GM12872 (cell line): ENCODE measurements around the gene MOV10.

Experiments
- TF ChIP-seq, protein P1 (sequence below): IDR thresholded peaks from 3 replicates; pipeline ENCODE4 v1.5.1; 2011; ENCODE audit warnings: low read depth, mild to moderate bottlenecking, low read length, moderate library complexity; ENCODE audit not compliant: insufficient read depth

The MOV10 gene

DNA sequence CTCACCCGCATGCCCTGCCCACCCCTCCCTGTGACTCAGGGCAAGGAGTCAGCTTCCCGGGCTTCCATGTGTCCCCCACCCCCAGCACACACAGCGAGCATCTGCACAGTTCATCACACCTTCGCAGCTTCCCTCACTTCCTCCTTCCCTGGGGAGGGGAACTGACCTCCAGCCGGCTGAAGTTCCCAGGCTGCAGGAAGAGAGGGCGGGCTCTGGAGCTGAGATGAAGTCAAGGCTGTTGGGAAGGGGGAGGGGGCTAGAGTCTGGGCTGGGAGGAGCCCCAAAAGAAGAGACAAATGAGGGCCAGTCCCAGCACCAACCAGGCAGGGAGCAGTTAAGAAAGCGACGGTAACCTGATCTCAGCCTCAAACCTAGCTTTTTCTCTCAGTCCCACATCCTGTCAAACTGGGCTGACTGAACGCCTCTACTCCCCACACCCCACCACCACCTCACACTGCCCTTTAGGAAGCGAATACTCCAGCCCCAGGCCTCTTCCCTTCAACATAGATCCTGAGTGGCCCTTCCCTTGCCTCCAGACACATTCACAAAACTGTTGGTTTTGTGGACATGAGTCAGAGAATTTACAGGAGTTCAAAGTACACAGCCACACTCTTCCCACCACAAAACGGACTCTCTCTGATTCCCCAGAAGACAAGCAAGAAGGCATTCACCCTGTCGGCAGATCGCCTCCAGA lies 30.6 kb downstream of the MOV10 start:
- TF ChIP-seq, protein P1, sequence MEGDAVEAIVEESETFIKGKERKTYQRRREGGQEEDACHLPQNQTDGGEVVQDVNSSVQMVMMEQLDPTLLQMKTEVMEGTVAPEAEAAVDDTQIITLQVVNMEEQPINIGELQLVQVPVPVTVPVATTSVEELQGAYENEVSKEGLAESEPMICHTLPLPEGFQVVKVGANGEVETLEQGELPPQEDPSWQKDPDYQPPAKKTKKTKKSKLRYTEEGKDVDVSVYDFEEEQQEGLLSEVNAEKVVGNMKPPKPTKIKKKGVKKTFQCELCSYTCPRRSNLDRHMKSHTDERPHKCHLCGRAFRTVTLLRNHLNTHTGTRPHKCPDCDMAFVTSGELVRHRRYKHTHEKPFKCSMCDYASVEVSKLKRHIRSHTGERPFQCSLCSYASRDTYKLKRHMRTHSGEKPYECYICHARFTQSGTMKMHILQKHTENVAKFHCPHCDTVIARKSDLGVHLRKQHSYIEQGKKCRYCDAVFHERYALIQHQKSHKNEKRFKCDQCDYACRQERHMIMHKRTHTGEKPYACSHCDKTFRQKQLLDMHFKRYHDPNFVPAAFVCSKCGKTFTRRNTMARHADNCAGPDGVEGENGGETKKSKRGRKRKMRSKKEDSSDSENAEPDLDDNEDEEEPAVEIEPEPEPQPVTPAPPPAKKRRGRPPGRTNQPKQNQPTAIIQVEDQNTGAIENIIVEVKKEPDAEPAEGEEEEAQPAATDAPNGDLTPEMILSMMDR, result no peak

DNA sequence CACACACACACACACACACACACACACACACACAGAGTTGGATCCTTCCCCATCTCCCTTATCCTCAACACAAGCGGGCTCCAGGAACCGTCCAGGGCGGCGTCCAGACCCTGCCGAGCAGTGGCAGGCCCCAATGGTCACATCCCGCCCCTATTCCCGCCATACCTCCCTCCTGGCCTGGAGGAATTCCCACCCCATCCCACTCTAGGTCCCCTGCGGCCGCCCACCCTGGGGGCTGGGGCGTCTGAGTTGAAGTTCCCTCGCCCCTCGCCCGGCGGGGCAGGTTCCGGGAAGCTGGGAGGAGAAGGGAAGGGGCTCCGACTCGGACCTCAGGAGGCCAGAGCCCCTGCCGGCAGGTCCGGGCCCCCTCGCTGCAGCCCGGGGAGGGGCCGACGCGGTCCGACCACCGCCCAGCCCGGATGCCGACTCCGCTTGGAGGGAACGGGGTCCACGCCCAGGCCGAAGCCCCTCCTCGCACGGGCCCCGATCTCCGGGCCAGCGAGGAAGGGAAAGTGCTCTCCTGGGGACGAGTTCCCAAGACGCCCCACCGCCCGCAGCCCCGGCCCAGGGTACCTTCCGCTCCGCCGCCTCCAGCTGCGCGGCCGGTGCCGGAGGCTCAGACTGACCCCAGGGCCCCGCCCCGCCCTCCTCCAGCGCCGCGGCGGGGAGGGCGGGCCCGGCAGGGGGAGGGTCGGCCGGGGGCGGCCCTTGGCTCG lies 32.2 kb downstream of the MOV10 start, which contains the start of gene RHOC:
Gene RHOC (minus strand): TSS at position 623 of the 716 bp plus-strand sequence. CDS start 3,328 bp downstream, outside the sequence.
- TF ChIP-seq, protein P1, result no peak

DNA sequence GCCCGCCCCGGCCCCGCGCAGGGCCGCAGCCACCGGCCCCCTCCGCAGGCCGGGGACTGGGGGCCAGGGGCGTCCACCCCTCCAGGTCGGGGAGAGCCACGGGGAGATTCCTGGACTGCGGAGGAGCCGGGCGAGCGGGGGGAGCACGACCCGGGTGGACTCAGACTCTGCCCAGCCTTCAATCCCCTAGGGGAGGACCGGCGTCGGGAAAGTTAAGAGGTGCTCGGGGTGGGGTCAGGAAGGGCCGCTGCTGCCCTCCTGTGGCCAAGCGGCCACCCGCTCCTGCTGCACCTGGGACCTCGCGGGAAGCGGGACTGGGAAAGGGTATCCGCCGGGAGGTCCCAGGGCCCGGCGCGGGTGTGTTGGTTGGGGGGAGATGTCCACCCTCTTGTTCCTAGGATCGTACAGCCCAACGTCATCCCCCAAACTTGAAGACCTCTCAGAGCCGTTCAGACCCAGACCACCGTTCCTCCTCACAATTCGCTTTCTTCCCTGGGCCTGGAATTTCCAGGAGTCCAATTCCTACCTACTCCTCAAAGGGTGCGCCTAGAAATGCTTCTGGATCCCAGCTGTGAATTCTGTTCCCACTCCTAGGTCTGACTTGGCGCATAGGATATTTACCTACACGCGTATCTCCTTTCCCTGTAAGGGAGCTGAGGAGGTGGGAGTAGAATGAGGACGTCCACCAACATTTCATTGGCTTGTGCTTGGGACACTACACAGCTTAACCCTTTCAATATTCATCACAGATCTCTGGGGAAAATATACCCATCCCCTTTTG lies 33.0 kb downstream of the MOV10 start:
- TF ChIP-seq, protein P1, result peak; percentile 91

DNA sequence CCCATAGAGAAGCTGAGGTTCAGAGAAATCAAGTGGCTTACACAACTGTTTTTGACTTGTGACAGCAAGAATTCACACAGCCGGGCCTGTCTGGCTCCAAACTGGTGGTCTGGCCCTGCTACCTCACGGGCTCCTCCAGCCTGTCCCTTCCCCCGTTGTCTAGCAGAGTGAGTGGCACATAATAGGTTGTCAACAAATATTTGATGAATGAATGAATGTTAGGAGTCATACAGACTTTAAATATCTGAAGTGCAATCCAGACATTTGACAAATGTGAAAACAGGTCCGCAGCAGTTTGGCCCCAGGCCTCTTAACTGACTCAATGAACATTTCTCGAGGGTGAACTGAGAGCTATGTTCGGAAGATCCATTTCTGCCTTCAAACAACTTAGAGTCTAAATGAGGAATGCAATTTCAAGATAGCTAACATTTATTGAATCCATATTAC lies 33.6 kb downstream of the MOV10 start:
- TF ChIP-seq, protein P1, result no peak

DNA sequence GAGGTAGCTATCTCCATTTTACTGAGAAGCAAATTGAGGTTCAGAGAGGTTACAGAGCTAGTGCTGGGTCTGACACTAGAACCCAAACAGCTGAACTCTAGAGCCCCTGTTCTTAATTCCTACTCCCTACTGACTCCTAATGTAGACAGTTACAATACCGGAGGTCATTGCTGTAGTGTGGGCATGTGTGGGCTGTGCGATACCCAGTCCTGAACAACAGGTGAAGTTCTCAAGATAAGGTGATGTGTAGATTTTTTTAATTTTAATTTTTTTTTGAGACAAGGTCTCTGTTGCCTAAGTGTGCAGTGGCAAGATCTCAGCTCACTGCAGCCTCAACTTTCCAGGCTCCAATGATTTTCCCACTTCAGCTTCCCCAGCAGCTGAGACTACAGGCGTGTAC lies 34.0 kb downstream of the MOV10 start:
- TF ChIP-seq, protein P1, result no peak

DNA sequence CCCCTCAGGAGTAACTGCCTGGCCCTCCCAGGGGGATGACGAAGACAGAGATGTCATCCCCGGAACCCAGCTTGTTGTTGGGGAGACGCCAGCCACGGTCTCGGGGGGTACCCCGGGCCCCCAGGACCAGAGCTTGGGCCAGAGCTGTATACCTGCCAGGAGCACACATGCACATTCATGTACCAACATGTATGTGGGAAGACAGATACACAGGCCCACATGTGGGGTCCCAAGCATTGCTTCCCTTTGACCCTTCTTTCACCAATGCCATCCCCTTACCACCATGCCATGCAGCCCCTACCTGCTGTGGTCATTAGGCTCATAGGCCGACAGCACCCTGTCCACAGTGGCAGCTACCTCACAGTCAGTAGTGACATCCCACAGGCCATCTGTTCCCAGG lies 35.7 kb downstream of the MOV10 start:
- TF ChIP-seq, protein P1, result no peak

DNA sequence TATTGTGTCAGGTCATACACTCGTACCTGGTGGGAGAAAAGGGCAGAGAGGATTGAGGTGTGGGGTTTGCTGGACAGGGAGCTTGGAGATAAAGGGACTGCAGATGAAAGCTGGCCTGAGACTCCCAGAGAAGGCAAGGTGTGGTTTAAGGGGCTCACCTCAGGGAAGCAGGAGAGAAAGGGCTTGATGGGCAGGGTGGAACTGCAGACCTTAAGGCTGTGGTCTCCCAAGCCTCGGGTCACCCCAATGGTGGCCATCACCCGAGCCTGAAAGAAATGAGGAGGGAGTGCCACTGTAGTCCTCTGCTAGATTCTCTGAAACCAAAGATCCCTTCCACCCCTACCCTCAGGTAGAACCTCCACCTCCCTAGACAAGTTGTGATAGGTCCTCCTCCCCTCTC lies 36.1 kb downstream of the MOV10 start:
- TF ChIP-seq, protein P1, result no peak
